ENCODE measurements around the gene TTLL3.
"Not testable (repeated sequence)": the region's sequence is repeated elsewhere in the genome, so short reads cannot be mapped to it uniquely, and the experiment has no call there.

The TTLL3 gene

DNA sequence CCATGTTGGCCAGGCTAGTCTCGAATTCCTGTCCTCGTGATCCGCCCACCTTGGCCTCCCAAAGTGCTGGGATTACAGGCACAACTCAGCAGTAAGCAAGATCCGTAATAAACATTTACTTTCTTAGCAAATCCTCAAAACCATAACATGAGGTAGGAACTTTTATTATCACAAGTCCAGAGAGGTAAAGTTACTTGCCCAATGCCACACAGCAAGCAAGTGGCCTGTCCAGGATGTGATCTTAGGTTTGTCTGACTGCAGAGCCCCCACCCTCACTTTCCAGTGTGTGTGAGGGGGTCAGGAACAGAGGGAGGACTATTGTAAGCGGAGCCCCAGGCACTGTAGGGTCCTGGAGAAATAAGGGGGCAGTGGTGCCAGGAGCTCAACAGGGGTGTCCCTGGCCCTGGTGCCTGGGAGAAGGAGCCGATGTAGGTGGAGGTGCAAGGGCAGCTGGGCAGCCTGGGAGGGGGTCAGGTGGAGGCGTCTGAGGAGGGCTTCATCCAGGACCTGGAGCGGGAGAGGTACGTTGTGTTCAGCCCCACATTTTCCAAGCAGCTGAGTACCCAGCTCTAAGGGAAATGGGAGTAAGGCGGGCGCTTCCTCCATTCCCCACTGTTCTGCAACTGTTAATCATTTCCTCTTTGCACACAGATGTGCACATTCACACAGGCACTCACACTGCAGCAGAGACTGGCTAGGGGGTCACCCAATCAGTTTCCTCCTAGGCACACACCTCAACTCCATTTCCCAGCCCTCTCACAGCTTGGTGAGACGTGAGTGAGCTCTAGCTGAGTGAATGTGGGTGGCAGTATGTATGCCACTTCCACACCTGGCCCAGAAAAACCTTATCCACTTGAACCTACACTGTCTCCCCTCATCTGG lies 27.9 kb downstream of the TTLL3 start:
- no peak for DNase-seq (ENCODE audit: low read depth, low spot score)

DNA sequence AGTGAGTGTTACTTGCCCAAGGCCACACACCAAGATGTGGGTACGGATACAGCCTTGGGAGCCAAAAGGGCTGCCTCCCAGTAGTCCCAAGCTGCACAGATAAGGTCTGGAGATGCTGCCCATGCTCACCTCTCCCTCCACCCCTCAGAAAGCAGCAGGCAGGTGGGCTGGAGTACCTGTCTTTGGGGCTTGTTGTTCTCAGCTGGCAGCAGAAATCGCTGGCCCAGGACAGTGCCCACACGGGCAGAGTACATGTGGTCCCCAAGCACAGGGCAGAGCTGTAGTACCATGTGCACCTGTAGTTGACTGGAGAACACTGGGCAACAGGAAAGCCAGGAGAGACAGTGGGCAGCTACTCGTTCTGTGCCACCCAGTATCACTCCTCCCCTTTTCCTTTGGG lies 28.8 kb downstream of the TTLL3 start:
- DNase-seq (ENCODE audit: low read depth, low spot score), result no peak

DNA sequence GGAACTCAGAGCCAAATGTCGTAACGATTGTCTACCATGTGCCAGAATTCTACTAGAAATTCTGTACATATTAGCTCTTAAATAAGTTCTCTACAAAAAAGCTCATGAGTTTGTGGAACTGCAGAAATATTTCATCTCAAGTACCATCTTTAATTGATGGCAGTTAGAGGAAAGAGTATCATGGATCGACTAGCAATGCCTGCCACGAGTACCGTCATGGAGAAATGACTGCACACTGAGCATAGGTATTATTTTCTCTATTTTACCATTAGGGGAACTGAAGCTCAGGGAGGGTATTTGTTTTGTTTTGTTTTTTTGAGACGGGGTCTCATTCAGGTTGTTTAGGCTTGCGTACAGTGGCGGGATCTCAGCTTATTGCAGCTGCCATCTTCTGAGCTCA lies 31.0 kb downstream of the TTLL3 start:
- DNase-seq (ENCODE audit: low read depth, low spot score), result no peak

DNA sequence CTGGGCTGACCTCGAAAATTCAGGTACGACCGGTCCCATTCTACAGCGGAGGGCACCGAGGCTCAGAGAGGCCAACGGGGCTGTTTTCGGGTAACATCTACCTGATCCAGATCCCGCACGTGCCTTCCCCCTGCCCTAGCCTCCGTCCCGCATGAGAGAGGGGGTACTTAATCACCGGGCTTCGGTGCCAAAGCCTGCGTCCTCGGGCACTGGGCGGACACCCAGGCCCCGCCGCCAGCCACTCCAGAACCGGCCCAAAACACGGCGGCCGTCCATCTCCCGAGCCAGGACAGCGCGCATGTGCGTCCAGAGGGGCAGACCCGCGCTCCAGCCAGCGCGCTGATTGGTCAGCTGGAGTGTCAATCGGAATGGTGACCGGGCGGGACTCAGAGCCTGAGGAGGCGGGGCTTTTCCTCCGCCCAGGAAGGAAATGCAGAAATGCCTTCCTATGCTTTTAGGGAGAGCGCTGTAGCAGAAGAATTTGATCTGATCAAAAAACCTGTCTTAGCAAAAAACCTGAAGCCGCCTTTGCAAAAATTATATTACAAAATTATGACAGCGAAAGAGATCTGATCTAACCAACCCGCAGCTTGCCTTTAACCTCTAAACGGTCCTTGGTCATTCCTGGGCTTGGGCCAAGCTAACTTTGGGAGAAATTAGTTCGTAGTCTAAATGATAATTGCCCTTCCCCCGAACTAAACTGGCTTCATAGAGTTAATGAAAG lies 33.8 kb downstream of the TTLL3 start, which contains the start of gene RPUSD3:
RPUSD3 (minus strand) TSS at position 294 of the 724 bp plus-strand sequence; CDS start at position 276, 18 bp downstream.
- peak; percentile 92 for DNase-seq (ENCODE audit: low read depth, low spot score)

DNA sequence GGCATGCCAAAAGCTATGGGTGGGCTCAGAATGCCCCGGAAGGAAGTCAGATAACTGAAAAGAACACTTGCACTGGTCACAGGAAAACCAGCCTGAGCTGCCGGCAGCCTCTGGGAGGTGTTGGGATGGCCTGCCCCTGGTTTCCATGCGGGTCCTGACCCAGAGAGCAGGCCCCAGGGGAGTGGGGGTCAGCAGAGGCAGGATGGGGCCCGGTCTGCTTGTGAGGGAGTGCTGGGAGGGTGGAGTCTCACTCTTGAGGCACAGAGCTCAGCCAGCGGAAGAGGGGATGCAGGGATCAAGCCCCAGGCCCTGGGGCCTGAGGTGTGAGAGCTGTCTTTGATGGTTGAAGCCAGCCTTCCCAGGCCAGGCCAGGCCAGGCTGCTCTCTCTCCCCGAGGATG lies 36.2 kb downstream of the TTLL3 start:
- no peak for DNase-seq (ENCODE audit: low read depth, low spot score)

DNA sequence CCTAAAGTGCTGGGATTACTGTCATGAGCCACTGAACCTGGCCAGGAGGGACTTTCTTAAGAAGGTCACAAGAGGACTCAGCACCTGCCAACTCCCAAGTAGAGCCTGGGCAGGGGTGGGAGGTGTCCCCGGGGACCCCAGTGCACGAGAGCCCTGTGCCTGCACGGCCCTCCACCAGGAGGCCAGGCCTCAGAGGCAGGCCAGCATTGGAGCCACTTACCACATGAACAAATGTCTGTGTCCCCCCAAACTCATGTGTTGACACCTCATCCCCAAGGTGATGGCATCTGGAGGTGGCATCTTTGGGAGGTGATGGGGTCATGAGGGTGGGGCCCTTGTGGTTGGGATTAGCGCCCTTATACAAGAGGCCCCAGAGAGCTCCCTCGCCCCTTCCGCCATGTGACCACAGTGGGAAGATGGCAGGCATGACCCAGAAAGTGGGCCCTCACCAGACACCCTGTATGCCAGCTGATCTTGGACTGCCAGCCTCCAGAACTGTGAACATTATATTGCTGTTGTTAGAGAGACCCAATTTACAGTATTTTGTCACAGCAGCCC lies 36.9 kb downstream of the TTLL3 start:
- DNase-seq (ENCODE audit: low read depth, low spot score), result no peak

DNA sequence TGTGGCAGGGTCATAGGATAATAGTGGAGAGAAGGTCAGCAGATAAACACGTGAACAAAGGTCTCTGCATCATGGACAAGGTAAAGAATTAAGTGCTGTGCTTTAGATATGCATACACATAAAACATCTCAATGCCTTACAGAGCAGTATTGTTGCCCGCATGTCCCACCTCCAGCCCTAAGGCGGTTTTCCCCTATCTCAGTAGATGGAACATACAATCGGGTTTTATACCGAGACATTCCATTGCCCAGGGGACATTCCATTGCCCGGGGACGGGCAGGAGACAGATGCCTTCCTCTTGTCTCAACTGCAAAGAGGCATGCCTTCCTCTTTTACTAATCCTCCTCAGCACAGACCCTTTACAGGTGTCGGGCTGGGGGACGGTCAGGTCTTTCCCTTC lies 37.8 kb downstream of the TTLL3 start:
- not testable (repeated sequence) for DNase-seq (ENCODE audit: low read depth, low spot score)

DNA sequence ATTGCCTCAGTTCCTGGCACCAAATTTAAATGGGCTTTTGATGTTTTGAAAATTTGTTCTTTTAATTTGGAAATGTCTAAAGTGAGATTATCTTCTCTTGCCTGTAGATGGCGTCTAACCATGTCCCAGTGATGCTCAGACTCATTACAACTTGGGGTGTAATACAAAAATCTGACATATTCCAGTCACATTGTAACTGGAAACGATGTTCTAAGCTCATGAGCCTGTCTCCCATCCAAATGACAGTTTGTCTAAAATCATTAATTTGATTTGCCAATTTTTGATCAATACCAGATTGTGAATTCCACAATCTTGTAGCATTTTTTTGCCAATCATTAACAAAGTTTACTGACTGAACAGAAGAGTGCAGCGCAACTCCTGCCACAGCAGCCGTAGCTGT lies 38.8 kb downstream of the TTLL3 start:
- DNase-seq (ENCODE audit: low read depth, low spot score), result not testable (repeated sequence)

DNA sequence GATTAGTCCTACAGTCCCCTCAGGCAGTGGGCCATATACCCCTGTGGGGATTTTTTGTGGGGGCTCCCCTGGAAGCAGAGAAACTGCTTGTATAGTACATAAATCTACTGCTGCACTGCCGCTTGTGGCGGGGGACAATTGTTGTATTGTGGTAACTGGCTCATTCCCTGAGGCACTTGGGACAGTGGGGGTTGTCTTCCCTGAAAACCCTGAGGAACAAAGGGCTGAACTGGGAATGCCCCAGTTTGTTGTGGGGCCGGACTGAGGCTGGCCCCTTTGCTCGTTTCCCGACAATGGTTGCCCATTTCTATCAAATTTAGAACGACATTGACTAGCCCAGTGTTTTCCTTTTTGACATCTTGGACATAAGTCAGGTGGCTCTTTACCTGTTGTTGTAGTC lies 41.3 kb downstream of the TTLL3 start:
- DNase-seq (ENCODE audit: low read depth, low spot score), result not testable (repeated sequence)

DNA sequence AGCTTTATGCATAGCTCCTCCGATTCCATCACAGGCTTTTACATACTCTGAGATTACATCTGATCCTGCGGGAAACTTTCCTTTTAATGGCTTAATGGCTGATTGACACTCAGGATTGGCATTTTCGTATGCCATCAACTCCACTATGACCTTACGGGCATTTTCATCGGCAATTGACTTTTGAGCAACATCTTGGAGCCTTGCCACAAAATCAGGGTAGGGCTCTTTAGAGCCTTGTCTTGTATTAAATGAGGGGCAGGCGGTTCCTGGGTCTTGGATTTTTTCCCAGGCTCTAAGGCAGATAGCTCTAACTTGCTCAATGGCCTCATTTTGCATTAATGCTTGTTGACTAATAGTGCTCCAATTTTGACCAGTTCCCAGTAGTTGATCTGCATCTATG lies 41.9 kb downstream of the TTLL3 start:
- DNase-seq (ENCODE audit: low read depth, low spot score), result not testable (repeated sequence)

DNA sequence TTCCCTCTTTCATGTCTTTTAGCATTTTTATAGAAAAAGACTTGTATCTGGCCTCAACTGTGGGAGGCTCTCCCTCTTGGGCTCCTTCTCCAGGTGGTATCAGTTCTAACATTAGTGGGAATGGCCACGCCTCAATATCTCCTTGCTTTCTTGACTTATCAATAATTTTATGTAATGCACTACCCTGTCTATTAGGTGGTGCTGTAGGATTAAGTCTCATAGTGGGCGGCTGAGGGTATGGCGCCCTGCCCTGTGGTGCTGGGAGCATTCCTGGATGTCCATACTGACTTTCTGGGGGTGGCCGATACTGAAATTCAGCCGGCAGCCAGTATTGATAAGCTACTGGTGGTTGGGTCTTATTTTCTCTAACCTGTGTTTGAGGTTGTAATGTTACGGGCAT lies 42.5 kb downstream of the TTLL3 start:
- no peak for DNase-seq (ENCODE audit: low read depth, low spot score)

DNA sequence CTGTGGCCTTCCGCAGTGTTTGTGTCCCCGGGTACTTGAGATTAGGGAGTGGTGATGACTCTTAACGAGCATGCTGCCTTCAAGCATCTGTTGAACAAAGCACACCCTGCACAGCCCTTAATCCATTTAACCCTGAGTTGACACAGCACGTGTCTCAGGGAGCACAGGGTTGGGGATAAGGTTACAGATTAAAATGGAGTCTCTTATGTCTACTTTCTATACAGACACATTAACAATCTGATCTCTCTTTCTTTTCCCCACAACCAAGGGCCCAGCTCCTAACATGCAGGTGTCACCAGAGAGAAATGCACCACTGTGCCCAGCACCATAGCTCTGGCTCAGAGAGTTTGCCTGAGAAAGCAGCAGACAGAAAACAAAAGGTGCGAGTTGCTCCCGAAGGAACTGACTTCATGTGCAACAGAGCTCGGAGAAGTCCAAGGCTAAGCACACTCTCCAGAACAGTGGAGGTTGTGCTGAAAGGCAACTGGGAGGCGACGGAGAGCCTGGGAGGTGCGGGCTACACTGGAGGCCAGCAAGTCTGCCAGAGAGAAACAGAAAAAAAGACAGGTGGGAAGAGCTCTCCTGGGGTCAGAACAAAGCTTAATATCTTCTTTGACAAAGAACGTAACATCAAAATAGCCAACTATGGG lies 44.4 kb downstream of the TTLL3 start:
- not testable (repeated sequence) for DNase-seq (ENCODE audit: low read depth, low spot score)

DNA sequence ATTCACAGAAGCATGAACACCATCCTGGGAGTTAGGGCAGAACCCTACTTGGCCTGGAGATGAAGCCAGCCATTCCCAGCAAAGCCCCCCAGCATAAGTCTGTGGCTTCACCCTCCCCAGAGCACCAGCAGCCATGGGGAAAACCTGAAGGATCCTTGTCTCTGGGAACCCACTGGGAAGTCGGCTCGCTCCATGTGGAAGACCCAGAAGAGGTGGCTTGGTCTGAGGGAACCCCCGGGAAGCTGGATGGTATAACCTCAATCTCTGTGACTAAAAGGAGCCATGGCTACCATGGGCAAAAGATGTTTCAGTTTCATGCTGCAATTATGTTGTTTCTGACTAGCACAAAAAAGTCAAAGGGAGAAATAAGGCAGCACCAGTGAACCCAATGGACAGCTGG lies 45.5 kb downstream of the TTLL3 start:
- no peak for DNase-seq (ENCODE audit: low read depth, low spot score)

DNA sequence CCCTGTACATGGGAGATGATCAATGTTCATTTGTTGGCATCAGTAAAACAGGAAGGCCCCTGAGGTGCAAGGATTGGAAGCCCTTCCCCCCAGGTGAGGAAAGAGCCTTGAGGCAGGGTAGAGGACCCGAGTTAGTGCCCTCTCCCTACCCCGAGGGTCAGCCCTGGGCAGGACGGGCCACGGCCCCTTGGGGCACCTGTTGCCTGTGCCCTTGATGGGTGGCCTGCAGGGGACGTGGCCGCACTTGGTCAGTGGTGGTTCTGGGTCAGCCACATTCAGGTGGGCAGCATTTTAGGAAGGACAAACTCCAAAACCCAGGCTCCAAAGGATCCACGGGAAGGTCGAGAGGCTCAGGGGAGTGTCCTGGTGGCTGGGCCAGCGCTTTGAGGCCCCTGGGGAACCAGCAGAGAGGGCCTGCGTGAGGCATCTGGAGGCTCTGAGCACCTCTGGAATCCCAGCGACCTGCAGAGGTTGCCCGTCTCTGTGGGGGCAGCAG lies 49.5 kb downstream of the TTLL3 start:
- DNase-seq (ENCODE audit: low read depth, low spot score), result no peak

DNA sequence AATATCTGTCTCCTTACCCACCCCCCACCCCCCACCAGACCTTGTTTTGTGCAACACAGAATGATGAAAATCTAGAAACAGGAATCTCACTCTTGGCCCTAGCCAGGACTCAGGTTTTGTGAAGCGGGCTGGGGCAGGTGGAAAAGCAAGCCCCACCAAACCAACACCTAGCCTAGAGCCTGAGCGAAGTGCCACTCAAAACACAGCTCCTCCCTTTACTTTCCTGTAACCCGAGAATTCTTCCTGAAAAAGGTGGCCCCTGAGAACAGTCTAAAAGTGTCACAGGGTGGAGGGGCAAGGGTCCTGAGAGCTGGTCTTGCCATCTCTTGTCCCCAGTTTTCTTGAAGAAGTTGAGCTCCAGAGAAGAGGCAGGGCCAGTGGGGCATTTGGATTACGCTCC lies 51.1 kb downstream of the TTLL3 start:
- DNase-seq (ENCODE audit: low read depth, low spot score), result no peak

DNA sequence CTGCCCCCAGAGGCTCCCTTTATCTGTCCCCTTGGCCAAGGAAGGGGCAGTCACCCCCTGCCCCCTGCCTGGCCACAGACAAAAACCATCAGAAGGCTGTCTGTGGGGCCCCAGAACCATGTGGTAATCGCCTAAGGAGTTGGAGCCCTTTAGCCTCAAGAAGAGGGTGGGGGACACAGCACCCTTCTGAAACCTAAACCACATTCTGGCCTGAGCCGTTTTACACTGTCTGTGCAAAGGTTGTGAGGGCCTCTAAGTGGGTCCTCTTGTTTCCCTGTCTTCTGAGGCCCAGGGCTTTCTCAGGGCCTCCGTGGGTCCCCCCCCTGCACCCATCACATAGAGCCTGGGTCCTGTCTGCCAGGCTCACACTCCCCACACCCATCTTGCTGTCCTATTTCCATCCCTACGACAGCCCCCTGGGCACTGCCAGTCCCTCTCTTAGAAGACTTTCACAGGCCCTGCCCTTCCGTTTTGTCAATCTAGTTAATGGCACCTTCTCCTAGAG lies 51.6 kb downstream of the TTLL3 start:
- no peak for DNase-seq (ENCODE audit: low read depth, low spot score)

DNA sequence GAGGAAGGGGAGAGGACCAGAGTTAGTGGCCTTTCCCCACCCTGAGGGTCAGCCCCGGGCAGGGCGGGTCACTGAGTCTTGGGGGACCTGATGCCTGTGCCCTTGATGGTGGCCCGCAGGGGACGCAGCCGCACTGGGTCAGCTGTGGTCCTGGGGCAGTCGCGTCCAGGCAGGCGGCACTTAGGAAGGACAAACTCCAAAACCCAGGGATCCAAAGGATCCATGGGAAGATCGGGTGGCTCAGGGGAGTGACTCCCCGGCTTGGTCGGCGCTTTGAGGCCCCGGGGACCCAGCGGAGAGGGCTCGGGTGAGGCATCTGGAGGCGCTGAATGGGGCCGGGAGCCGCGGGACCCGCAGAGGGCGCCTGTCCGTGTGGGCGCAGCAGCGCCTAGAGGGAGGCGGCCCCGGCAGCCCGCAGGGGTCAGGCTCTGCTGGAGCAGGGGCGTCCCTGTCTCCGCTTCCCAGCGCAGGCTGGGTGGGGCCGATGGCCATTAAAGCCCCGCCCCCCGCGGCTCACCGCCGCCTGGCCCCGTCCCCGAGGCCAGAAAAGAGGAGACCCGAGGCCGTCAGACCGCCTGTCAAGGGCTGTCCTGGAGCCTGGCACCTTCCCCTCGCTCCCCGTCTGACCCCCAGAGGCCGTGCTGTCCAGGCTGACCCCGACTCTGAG lies 52.5 kb downstream of the TTLL3 start:
- no peak for DNase-seq (ENCODE audit: low read depth, low spot score)

DNA sequence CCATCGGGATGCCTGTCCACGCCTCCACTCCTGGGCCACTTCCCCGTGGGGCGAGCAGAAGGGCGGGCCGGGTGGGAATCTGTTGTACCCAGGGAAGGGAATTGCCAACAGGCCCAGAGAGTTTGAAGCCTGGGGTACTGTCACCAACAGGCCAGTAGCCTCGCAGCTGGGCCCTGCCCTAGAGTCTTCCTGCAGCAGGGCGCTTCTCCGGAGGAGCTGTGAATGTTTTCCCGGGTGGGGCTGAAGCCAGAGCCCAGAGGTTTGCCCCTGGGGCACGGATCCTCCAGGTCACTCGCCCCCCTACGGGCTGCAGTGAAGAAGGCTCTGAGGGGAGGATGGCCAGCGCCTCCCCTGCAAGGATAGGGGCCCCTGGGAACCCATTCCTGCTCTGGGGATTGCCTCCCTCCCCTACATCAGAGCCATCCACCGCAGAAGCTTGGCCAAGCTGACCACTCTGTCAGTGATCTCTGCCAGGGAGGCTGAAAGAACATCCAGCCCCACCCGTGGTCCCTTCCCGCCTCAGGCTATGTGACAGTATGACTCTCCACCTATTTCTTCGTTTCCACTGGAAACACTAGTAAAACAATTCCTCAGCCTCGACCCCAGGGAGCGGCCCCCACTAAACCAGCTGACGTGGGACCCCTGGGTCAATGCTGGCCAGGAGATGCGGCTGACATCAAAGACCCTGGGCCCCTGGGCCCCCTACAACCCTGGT lies 53.2 kb downstream of the TTLL3 start:
- DNase-seq (ENCODE audit: low read depth, low spot score), result no peak

DNA sequence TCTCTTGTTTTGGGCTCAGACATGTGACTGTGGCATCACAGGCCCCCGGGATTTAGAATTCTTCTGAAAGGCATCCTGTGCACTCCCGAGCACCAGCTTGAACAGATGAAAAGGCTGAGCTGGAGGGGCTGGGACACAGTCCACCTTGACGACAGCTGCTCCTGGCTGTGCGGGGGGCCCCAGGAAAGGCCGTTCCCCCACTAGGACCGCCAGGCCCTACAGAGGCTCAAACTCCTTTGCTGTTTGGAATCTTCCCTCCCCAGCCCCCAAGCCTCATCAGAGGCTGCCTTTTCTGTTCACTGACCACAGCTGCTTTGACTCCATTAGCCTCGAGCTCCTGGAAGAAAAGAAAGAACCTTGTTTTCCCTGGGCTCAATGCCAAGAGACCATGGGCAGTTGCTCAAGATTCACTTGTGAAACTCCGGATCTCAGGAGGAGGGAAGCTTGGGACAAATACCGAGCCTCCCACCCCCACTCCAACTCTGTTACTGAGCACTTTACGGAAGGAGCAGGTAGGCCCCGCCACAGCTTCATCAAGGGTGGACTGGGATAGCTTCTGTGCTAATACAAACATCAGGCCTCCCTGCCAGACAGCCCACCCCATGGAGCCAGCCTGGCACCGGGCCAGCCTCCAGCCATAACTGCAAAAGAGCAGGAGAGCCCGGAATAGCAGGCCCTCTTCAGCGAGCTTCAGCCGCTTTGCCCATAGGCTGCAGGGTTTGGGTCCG lies 54.3 kb downstream of the TTLL3 start:
- peak; percentile 87 for DNase-seq (ENCODE audit: low read depth, low spot score)

Data from smooth muscle cell of the brain vasculature (primary cell).